Progenitor cell of endocrine pancreas (in vitro differentiated cells): ENCODE results near the gene NRXN2. TPM values are rescaled to one million over a fixed set of nuclear protein-coding genes. Genes with fewer than 3 reads are reported as not detected.

Source experiments
- DNase-seq: peaks from one replicate; pipeline ENCODE4 v3.0.0; 2021; ENCODE audit warnings: low spot score; ENCODE audit not compliant: unreplicated experiment
- H3K27ac Mint-ChIP-seq: 2 replicates; pipeline ENCODE4 v1.8.0; 2021; ENCODE audit warnings: mild to moderate bottlenecking, moderate library complexity, mixed read lengths
- H3K27me3 Mint-ChIP-seq: 2 replicates; pipeline ENCODE4 v1.8.0; 2021; ENCODE audit warnings: mixed read lengths
- H3K36me3 Mint-ChIP-seq: 2 replicates; pipeline ENCODE4 v1.8.0; 2022; ENCODE audit warnings: mixed read lengths; ENCODE audit not compliant: insufficient read depth
- H3K4me1 Mint-ChIP-seq: 2 replicates; pipeline ENCODE4 v1.8.0; 2021; ENCODE audit warnings: low read depth, mixed read lengths
- H3K4me3 Mint-ChIP-seq: 2 replicates; pipeline ENCODE4 v1.8.0; 2021; ENCODE audit warnings: low read depth, mild to moderate bottlenecking, moderate library complexity, mixed read lengths
- H3K9me3 Mint-ChIP-seq: 2 replicates; pipeline ENCODE4 v1.8.0; 2021; ENCODE audit warnings: low read depth, mixed read lengths
- total RNA-seq: library from RNA; stranded (reverse); gene quantifications from 2 replicates; pipeline ENCODE4 v1.2.1, GENCODE V29; 2021
- TF ChIP-seq, protein P1 (sequence below): fragments of 200-600 bp; sonication (generic); IDR thresholded peaks from one replicate; pipeline ENCODE4 v1.5.0; 2021; ENCODE audit warnings: antibody characterized with exemption, mild to moderate bottlenecking; ENCODE audit not compliant: unreplicated experiment

Gene NRXN2
- total RNA-seq, 1 donor from 2014 or later, result 0.17 TPM

DNA sequence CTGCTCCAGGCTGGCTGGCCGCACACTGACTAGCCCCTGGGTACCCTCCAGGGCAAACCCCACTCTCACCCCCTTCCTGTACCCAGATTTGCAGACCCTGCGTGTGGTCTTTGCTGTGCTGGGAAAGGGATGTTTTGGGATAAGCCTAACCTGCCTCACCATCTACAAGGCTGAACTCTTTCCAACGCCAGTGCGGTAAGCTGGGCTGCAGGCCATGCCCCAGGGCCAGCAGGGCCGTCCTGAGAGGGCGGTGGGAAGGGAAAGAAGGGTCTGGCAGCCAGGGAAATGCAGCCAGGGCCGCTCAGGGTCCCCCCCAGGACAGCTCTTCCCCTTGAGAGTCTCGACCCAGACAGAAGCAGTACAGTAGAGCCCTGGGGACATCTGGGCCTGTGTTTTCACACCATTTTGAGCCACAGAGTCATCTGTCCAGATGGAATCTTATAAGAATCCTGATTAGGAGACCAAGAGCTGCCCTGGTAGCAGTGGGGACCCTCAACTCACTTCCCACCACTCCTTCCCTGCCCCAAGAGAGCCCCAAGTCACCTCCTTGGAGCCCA, 154.3 kb downstream of the NRXN2 start:
- Mint-ChIP-seq H3K27ac (no peak overlapping the region), H3K4me1 (peaks cover 8% of the 10 kb centered on the region), H3K27me3 (peaks cover 19% of the 10 kb centered on the region), H3K9me3 (no peaks in the 10 kb centered on the region), H3K36me3 (no peaks in the 10 kb centered on the region), H3K4me3 (no peak overlapping the region)
- TF ChIP-seq, protein P1, sequence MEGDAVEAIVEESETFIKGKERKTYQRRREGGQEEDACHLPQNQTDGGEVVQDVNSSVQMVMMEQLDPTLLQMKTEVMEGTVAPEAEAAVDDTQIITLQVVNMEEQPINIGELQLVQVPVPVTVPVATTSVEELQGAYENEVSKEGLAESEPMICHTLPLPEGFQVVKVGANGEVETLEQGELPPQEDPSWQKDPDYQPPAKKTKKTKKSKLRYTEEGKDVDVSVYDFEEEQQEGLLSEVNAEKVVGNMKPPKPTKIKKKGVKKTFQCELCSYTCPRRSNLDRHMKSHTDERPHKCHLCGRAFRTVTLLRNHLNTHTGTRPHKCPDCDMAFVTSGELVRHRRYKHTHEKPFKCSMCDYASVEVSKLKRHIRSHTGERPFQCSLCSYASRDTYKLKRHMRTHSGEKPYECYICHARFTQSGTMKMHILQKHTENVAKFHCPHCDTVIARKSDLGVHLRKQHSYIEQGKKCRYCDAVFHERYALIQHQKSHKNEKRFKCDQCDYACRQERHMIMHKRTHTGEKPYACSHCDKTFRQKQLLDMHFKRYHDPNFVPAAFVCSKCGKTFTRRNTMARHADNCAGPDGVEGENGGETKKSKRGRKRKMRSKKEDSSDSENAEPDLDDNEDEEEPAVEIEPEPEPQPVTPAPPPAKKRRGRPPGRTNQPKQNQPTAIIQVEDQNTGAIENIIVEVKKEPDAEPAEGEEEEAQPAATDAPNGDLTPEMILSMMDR, result no peak
- DNase-seq, result no peak

DNA sequence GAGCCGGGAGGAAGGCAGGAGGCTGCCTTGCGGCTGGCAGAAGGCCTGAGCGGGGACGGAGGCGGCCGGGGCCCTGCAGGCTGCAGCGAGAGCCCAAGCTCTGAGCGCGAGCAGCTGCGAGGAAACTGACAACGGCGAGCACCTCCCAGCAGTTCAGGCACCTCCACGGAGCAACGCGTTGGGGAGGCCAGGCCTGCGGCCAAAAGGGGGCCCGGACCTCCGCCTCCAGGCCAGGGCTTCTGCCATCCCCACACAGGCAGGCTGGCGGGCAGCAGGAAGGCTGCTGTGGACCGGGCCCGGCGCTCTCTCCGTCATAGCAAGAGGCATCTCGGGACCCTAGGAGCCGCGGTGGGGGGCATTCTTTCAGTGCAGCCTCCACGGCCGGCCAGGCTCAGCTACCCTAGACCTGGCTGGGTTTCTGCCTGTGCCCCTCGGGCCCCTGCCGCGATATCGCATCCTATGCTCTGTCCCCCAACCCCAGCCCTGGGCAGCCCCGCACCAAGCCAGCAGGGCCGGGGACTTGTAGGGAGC, 154.9 kb downstream of the NRXN2 start:
- TF ChIP-seq, protein P1, result no peak

DNA sequence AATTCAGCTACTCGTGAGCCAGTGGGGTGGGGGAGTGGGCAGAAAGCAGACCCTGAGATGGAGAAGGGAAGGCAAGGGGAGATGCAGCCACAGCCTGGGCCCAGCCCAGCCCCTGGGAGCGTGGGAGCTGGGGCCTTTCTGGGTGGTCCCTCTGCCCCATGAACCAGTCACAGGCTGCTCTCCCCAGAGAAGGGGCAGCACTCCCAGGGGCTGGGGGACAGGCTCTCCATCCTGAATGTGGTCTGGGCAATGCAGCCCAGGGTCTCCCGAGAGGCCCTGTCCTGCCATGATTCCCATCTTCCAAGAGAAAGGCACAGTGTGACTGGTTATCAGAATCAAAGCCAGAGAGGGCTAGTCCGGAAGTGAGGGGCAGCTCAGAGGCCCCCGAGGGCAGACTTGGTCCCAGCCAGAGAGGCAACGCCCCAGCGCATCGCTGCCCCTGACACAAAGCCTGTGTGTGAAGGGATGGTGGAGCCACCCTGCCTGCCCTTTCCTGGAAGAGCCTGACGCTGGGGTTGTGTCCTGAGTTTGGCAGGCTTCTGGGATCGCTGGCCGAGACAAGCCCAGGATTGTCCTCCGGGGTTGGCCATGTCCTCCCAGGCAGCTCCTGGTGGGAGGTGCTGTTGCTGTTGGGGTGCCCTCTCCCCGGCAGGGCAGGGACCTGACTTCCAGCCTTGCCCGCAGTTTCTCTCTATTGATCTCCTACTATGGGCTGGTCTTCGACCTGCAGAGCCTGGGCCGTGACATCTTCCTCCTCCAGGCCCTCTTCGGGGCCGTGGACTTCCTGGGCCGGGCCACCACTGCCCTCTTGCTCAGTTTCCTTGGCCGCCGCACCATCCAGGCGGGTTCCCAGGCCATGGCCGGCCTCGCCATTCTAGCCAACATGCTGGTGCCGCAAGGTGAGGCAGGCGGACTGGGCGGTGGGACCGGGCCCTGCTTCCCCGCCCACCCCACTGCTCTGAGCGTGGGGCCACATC, 155.8 kb downstream of the NRXN2 start:
- peaks cover 8% of the 10 kb centered on the region for H3K4me1 Mint-ChIP-seq
- H3K4me3 Mint-ChIP-seq, result peak overlapping the region; percentile 45
- no peaks in the 10 kb centered on the region for H3K36me3 Mint-ChIP-seq
- peaks cover 12% of the 10 kb centered on the region for H3K27me3 Mint-ChIP-seq
- no peaks in the 10 kb centered on the region for H3K9me3 Mint-ChIP-seq
- peak overlapping the region; percentile 85 for H3K27ac Mint-ChIP-seq
- no peak for DNase-seq
- TF ChIP-seq, protein P1, result no peak

More for the DNA sequence above, 154.9 kb downstream of the NRXN2 start:
- Mint-ChIP-seq H3K36me3 (no peaks in the 10 kb centered on the region), H3K4me1 (peaks cover 8% of the 10 kb centered on the region), H3K27me3 (peaks cover 19% of the 10 kb centered on the region), H3K9me3 (no peaks in the 10 kb centered on the region), H3K4me3 (no peak overlapping the region), H3K27ac (no peak overlapping the region)
- DNase-seq, result no peak

DNA sequence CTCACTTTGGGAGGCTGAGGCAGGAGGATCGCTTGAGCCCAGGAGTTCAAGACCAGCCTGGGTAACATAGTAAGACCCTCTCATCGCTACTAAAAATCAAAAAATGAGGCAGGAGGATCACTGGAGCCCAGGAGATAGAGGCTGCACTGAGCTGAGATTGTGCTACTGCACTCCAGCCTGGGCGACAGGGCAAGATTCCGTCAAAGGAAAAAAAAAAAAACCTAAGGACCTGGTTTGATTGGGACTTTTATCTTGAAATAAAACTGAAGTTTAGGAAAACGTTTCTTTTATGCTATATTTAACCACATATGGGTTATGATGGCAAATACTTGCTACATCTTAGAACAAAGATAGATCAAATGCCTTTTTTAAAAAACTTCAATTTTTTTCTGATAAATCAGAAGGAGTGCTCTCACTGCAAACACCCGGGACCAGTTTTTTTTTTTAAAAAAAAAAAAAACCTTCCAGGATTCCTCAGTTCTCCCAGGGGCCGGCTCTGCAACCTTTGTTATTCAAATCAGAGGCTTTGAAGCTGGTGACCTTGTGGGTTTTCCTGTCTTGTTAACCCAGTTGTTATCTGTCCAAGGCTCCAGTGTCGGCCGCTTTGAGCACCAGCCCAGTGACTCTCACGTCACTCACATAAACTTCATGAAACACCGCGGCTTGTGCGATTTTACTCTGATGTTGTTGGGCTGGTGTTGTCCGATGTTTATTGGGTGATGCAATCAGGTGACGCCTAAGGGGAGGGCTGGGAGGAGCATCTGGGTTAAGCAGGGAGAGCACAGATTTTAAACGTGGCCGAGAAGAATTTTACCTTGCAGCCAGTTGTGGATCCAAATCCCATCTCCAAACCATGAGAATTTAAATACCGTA, 156.7 kb downstream of the NRXN2 start:
- no peaks in the 10 kb centered on the region for H3K36me3 Mint-ChIP-seq
- no peaks in the 10 kb centered on the region for H3K9me3 Mint-ChIP-seq
- H3K27me3 Mint-ChIP-seq, result peaks cover 6% of the 10 kb centered on the region
- TF ChIP-seq, protein P1, result no peak
- H3K4me3 Mint-ChIP-seq, result peak overlapping the region; percentile 45
- peaks cover 5% of the 10 kb centered on the region for H3K4me1 Mint-ChIP-seq
- H3K27ac Mint-ChIP-seq, result peak overlapping the region; percentile 85
- no peak for DNase-seq
